GM18951 (cell line): ENCODE measurements around the gene SLC22A6.
"Not testable (repeated sequence)": the region's sequence is repeated elsewhere in the genome, so short reads cannot be mapped to it uniquely, and the experiment has no call there.

ENCODE experiments used
- POLR2A ChIP-seq: IDR thresholded peaks from 4 replicates; pipeline ENCODE4 v1.6.1; 2011; ENCODE audit warnings: mild to moderate bottlenecking; ENCODE audit not compliant: insufficient read length, insufficient read depth; ENCODE audit errors: extremely low read depth
- in situ Hi-C: fragments of 300-500 bp; cut with MboI; formaldehyde crosslinking; loops from one replicate; pipeline ENCODE4 v1.12.0; 2022; ENCODE audit warnings: low sequenced_read_pairs, mixed read lengths, inconsistent platforms; ENCODE audit not compliant: unreplicated experiment

The SLC22A6 gene

GRCh38 chr11:62974848-62975522 is 9.8 kb downstream of the SLC22A6 start:
- TF ChIP-seq POLR2A = no peak
- in situ Hi-C loops = no loop called here

DNA sequence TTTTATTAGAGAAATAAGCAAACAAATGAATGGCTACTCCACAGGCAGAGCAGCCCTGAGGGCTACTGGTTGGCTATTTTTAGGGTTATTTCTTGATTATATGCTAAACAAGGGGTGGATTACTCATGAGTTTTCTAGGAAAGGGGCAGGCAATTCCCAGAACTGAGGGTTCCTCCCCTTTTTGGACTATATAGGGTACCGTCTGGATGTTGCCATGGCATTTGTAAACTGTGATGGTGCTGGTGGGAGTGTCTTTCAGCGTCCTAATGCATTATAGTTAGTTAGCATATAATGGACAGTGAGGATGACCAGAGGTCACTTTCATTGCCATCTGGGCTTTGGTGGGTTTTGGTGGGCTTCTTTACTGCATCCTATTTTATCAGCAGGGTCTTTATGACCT is 19.2 kb downstream of the SLC22A6 start:
- no peak for TF ChIP-seq POLR2A
- in situ Hi-C loops = no loop called here

GRCh38 chr11:62962391-62962790 is 22.4 kb downstream of the SLC22A6 start:
- in situ Hi-C loops = no loop called here
- no peak for TF ChIP-seq POLR2A

DNA sequence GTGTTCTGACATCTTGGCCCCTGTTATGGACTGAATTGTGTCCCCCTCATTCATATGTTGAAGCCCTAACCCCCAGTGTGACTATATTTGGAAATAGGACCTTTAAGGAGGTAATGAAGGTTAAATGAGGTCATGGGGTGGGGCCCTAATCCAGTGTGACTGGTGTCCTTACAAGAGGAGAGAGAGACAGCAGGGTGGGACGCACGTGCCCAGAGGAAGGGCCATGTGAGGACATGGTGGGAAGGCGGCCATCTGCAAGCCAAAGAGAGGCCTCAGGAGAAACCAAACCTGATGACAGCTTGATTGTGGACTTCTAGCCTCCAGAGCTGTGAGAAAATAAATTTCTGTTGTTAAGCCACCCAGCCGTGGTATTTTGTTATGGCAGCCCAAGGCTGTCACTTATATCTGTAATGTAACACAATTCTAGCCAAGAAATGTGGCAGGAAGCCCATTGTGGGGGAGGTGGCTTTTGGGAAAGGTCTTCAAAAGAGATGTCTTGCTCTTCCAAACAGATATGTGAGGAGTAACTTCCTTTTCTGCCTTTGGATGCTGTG is 23.7 kb downstream of the SLC22A6 start:
- no peak for TF ChIP-seq POLR2A
- in situ Hi-C loops = no loop called here

DNA sequence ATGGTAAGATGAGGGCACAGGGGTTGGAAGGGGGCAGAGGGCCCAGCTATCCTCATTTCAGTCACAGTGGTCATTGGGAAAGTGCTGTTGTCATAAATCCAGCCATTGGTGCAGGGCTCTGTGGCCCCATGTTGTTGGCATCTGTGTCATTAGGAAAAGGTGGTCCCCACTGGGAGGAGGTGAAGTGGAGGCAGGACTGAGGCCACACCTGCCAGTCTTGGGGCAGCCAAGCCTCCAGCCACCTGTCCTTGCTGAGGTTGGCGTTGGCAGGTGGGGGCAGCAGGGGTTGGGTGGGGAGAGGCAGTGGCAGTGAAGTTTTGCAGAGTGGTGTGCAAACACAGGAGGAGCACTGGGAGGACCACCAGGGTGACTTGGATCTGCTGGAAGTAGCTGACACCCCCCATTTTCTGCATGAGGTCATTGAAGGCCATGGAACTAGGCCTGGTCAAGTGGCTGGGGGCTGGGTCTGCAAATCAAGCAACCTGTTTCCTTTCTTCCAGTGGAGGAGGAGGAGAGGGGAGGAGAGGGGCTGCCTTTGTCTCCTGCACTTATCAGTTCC is 25.3 kb downstream of the SLC22A6 start:
- no peak for TF ChIP-seq POLR2A
- in situ Hi-C loops = no loop called here

DNA sequence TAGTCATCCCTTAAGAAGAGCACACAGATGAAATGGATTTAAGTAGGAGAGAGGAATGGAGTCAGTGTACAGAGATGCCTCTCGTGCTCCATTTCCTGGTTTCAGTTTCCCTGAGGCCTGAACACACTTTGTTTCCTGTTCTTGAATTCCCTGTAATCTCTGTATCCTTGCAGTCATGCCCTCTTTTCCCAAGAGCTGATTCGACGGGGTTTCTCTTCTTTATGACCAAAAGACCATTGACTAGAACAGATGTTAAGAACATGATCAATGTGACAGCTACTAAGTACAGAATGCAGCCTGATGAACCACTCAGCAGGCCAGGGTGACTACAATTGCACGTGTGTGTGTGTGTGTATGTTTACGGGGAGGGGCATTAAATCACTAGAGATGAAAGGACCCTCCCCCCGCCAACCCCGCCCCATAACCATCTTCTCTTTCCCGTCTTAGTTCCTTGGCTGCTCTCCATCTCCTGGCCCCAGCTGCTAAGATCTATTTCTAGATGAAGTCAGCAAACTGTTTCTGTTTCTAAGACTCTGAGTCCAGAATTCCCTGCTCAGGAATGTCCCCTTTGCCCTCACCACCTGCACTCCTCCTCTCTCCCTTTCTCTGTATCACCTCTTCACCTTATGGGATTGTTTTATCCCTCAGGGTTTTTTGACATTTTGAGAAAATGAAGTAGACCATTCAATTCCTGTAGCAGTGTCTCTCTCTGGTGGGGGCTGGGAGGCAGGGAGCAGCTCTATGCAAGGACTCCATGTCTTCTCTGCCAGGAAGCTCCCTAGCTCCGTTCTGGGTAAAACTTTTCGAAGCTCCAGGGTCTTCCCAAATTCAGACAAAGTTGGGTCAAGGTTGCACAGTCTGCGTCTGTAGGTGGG is 26.0 kb downstream of the SLC22A6 start:
- in situ Hi-C loops = no loop called here
- TF ChIP-seq POLR2A = no peak

DNA sequence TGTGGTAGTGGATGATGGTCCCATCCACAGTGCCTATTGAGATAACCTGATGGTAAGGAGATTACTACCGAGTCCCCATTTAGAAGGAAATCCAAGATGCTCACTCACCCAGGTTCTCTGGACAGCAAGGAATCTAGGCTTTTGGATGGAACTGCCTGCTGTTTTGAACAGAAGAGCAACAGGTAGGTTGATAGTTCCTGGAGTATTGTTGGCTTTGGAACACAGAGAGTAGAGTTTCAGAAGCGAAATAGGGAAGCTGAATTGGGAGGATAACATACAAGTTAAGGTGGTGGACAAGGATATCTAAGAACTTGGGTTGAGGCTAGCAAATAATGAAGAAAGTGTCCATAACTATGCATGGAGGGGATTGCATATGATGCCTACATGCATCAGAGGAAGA is 27.6 kb downstream of the SLC22A6 start:
- in situ Hi-C loops = no loop called here
- no peak for TF ChIP-seq POLR2A

GRCh38 chr11:62954478-62954877 is 30.3 kb downstream of the SLC22A6 start:
- TF ChIP-seq POLR2A = no peak
- in situ Hi-C loops = no loop called here

GRCh38 chr11:62953811-62954210 is 31.0 kb downstream of the SLC22A6 start:
- in situ Hi-C loops = no loop called here
- no peak for TF ChIP-seq POLR2A

DNA sequence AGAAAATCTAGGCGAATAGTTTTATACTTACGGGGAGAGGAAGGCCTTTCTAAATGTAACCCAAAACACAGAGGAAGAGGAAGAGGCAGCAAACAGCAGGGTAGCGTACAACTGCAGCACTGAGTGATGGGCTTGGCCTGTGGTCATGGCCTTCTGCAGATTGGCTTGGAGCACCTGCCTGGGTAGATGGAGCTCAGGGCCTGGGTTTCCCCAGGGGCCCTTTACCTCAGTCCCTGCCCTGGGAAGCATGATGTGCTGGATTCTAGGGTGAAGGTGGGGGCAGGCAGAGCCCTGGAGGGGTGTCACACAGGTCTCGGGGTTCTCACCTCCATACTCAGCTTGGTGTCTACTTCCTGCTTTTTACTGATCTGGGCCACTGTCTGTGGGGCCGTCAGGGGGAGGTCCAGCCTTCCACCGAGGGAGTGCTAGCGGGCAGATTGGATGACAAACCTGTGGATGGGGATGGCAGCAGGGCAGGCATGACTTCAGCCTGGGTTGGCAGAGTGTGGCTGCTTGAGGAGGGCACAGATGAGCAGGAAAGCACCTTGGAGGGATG is 35.9 kb downstream of the SLC22A6 start:
- in situ Hi-C loops = no loop called here
- TF ChIP-seq POLR2A = no peak

GRCh38 chr11:62945538-62945937 is 39.2 kb downstream of the SLC22A6 start:
- in situ Hi-C loops = not testable (repeated sequence)

- in situ Hi-C loops = not testable (repeated sequence)
Measured at GRCh38 chr11:62937528-62937927, 47.2 kb downstream of the SLC22A6 start.

GRCh38 chr11:62934496-62934785 is 50.3 kb downstream of the SLC22A6 start:
- in situ Hi-C loops = no loop called here
- no peak for TF ChIP-seq POLR2A
